GM18499 (cell line): ENCODE measurements around the gene PADI2.

ENCODE experiments used
- ATAC-seq: cut with Tn5 transposase; IDR thresholded peaks from one replicate; pipeline ENCODE4 v1.9.1; 2021; ENCODE audit warnings: moderate number of reproducible peaks; ENCODE audit not compliant: insufficient read depth, unreplicated experiment

The PADI2 gene

DNA sequence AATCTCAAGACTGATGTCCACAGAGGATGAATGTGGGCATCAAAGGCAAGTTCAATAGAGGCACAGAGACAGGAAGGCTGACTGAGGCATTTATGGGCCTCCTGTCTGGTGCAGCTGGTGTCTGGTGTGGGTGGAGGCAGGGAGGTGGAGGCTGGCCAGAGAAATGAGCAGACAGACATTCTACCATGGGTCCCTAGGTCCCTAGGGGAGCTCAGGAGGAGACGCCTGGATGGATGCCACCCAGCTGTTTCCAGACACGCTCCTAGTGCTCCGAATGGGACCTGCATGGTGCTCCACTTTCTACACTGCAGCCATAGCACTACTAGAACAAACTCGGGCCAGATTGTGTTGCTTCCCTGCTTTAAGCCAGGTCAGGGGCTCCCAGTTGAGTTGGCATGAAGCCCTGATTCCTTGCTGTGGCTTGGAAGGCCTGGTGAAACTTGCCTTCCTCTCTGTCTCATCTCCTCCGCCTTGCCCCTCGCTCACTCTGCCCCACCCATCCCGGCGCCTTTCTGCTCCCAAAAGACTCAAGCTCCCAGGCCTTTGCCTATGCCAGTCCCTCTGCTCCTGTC lies 25.3 kb downstream of the PADI2 start:
- ATAC-seq: no peak

DNA sequence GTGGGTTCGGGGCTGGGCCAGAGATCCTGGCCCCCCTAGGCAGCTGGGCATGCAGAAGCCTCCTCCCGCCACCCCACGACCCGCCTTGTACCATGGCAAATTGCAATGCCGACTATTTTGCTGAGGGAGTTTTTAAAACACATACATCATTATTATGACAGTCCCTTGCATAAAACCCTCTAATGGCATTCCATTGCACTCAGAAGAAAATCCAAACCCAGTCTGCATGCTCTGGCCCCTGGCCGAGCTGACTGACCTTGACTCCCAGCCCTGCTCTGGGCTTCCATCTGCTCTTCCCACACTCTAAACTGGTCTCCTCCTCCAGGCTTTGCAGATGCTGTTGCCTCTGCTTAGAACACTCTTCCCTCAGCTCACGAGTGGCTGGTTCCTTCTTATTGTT lies 28.0 kb downstream of the PADI2 start:
- no peak for ATAC-seq

DNA sequence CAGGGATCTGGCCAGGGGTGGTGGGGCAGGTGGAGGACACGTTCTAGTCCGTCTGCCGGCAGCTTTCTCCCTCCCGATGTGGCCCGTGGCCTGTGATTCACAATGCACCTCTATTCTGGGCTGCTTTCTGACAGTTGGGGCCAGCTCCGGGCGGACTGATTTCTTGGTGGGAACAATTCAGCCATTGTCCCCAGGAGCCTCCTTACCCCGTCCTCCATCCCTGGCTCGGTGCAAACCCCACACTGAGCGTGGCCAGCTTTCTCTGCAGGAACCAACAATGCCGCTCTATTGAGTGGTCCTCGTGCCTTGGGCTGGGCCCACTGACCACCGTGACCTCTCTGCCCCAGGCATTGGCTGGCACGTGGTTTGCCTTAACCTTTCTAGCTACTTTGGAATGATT lies 29.7 kb downstream of the PADI2 start:
- ATAC-seq: no peak

DNA sequence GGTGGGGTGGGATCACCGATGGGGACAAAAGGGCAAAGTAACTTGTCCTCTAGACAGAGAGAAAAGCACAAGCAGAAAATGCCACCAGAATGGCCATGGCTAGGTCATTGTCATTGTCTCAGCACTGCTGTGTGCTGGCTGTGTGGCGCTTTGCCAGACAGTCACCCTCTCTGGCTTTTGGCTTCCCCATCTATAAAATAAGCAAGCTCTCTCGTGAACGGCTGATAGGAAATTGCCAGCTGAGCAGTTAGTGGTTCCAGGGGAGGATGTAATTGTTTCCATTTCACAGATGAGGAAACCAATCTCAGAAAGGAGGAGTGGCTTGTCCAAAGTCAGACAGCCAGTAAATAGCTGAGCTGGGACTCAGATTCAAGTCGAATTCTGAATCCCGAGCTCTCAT lies 32.5 kb downstream of the PADI2 start:
- ATAC-seq: no peak

DNA sequence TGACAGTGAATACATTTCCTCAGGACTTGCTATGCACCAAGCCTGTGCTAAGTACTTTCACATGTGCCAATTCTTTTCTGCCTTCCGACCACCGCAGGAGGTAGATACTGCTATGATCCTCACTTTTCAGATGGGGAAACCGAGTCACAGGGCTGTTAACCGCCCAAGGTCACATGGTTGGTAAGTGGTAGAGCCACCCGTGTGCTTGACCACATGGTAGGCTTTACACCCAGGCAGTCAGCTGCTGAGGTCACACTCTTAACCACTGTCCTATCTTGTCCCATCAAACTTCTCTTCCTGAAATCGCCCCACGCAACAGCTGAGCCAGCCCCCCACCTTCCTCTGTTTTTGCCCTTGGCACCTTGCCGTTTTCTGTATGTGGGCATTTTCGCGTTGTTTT lies 34.5 kb downstream of the PADI2 start:
- ATAC-seq: no peak

DNA sequence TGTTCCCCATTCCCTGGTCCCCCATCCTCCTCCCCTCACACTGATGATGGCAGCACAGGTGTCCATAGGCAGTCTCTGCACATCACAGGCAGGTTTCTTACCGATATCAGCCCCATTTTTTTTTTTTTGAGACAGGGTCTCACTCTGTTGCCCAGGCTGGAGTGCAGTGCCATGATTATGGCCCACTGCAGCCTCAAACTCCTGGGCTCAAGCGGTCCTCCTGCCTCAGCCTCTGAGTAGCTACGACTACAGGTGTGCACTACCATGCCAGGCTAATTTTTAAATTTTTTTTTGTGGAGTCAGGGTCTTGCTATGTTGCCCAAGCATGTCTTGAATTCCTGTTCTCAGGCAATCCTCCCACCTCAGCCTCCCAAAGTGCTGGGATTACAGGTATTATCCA lies 36.5 kb downstream of the PADI2 start:
- no peak for ATAC-seq

DNA sequence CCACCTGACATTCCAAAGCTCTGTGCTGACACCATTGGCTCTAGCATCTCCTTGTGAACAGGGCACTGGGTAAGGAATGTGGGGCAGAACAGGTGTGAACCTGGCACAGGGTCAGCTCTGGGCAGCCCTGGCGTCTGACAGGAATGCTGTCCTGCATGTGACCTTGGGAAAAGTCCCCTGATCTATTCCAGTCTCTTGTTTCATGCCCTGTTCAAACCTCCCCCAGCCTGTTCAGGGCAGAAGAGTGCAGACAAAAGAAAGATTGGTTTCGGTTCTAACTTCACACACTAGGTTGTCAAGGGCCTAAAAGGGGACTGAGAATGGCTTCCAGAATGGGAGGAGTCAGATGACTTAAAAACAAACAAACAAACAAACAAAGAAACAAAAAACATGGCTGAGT lies 37.8 kb downstream of the PADI2 start:
- ATAC-seq: no peak

DNA sequence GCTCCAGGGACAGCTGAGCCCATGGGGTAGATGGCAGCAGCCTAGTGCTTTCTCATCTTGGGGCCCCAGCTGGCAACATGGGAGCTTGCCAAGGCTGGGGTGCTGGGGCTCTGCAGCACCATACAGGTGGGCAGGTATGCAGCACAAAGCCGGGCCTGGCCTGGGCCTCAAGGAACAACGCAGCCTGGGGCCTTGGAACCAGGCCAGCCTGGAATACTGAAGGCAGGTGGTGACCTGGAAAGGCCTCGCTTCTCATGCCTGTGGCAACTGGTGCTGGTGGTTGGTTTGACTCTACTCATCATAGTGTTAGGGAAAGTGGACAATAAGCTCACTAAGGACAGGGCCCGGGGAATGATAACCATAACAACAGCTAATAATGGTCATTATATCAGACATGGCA lies 38.4 kb downstream of the PADI2 start:
- ATAC-seq: no peak

DNA sequence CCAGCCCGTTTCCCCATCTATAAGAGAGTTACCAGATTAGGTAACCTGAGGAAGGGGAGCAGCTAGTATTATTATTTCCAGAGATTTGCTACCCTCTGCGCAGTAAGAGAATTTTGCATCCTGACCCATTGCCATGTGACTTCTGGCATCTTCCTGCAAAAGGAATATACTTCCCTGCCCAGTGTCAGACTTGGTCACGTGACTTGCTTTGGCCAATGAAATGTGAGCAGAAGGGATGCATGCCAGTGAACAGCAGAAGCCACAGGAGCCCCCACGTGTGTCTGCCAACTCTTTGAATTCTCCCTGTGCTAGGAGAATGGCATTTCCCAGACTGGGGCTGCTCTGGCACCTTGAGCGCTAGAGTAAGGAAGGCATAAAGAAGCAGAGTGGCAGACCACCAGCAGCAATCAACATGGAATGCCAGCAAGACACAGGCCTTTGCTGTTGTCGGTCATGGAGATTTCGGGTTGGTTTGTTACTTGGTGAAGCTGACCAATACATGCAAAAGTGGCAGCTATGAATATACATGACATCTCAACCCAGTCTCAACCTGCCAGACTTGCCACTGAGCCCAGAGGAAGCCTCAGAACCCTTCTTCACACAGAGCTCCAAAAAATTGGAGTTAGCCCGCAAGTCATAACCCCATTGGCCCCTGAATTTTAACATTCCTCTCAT lies 39.0 kb downstream of the PADI2 start:
- ATAC-seq: no peak

DNA sequence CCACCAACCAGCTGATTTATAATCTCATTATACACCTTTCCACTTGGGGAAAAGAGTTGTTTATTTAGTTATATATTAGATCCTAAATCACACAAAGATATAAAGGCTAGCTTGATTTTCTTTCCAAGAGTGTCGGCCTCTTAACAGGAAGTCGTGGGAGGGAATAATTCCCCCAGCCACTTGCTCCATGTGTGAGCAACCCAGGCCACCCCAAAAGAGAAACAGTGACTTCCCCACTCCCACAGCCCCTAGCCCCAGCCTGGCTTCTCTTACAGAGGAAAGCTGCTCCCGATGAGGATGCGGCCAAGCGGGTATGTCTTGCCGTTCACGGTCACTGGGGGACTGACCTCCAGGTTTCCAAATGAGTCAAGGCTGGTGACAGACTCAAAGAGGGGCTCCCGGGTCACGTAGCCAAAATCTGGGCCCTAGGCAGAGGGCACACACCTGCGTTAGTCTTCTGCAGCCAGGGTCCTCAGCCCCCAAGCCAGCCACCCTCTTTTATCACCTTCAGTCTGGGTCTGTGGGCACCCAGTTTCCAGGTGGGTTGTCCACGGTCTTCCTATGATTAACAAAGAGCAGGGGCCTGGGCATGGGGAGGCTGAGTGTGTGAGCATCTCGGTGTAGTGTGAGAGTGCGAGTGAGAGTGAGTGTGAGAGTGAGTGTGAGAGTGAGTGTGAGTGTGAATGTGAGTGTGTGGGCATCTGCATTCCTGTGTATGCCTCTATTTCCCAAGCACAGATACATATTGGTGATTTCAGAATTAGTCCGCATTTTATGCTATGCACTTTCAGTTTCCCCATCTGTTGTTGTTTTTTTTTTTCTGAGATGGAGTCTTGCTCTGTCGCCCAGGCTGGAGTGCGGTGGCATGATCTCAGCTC lies 40.0 kb downstream of the PADI2 start:
- no peak for ATAC-seq

DNA sequence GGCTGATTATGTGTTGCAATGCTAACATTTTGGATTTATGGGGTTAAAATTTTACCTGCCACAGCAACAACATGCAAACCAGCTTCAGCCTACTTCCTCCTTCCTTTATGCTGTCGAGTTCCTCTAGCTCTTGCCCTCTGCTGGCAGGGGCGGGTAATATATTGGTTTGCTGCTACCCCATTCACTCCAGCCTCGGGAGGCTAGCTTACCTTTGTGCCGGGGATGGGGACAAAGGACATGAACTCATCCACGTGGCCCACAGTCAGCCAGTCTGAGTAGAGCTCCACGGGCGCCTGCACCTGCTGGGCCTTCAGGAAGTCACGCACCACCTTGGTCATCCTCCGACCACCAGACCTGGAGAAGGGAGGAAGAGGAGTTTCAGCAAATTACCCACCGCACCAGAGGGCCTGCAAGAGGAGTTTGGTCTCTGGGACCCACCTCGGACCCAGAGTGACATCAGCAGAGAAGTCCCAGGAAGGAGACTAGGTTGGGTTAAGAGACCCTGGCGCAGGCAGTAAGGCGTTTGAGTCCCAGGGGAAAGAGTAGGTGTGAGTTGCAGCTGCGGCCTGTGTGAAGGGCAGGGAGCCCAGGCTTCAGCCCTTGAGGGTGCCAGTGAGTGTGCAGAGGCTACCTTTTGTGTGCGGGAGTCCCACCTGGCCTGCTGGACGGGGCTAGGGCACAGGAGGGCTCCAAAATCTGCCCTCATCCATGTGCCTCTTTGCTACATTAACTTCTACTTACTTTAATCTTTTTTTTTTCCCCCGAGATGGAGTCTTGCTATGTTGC lies 43.6 kb downstream of the PADI2 start:
- no peak for ATAC-seq

DNA sequence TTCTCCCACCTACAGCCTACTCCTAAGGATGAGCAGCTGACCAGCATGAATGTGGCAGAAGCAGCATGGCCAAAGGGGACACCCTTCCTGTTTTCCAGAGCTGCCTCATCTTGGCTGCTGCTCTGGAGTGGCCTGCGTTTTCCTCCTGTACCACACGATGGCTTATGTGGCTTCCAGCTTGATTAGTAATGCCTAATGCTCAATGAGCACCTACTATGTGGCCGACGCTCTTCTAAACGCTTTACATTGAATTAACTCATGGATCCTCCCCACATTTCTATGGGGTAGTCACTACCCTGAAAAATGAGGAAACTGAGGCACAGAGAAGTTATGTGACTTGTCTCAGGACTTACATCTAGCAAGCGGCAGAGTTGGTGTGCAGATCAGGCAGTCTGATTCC lies 47.5 kb downstream of the PADI2 start:
- no peak for ATAC-seq

DNA sequence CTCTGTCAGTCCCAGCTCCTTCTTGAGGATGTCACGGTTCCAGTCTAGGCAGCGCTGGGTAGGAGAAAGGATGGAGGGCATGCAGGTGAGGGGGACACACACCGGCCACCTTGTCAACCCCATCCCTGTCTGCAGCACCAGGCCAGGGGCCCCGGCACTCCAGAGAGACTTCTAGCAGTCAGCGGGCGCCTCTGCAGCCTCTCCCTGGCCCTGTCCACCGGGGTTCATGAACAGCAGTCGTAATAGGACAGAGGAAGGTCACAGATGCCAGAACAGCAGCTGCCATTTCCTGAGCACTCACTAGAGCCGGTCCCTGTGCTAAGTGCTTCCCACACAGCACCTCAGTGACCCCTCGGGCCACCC lies 49.1 kb downstream of the PADI2 start:
- ATAC-seq: no peak

DNA sequence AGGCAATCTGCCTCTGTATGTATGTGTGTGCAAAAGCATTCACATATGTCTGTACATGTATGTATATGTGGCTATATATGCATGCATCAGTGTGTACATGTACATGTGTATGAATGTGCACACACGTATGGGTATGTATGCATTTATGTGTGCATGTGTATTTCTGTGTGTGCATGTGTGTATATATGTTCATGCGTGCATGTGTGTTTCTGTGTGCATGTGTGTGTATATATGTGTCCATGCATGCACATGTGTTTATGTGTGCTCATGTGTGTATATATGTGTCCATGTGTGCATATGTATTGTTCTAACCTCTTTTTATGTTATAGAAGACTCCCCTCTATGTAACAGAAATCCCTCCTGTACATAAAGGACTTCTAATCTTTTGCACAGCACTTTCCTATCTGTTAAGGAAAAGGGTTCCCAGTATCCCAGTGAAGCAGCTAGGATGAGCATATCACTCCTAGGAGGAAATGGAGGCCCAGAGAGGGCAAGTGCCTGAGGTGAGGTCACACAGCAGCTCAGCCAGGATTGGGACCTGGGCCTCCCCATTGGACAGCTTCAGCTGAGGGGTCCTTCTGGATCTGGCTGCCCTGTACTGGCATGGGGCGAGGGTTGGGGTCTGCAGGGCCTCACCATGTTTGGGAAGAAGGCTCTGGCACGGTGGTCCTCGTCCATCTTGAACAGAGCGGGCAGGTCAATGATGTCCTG lies 49.6 kb downstream of the PADI2 start:
- no peak for ATAC-seq

DNA sequence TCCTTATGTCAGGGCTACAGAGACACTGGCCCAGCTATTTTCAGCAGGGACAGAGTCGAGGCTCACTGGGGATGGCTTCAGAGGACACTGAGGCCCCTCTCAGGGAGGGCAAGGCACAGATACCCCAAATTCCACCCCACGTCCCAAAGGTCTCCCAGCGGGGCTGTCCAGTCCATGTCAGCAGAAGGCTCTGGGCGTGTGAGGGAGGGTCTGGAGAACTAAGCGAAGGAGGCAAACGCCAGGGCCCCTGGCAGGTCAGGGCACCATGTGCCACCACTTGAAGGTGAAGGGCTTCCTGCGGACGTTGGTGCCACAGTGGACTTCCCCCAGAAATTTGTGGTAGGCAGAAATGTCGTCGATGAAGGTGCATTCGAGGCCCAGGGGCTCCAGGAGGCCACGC lies 50.5 kb downstream of the PADI2 start:
- ATAC-seq: no peak

DNA sequence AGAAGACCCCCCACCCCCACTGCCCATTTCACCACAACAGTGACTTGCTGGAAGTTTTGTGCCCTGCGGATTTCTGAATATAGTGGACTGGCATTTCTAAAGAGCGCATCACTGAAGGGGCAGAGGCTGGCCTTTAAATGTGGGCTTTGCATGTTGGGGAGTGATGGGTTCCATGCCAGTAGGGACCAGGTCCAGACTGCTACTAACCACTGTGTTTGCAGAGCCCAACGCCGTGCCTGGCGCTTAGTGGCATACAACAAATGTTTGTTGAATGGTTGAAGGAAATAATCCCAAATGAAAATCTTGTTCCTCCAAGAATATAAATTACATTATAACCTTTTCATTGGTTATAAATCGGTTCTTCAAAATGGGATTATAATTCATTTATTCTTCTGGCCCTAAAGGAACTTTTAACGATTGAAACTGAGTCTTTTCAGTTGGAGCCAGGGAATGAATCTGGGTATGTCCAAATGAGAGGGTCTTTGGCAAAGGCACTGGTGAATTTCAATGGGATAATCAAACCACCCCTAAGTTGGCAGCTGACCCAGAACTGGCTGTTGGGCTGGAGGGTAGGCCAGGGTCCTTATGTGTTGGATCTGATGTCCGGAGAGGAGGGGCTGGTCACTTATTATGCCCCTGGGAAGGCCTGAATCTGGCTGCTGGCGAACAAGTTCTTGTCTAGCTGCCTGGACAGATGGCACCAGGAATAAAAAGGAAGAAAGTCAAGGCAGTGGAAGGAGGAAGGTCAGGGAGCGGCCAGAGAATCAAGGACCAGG lies 51.6 kb downstream of the PADI2 start:
- ATAC-seq: no peak

DNA sequence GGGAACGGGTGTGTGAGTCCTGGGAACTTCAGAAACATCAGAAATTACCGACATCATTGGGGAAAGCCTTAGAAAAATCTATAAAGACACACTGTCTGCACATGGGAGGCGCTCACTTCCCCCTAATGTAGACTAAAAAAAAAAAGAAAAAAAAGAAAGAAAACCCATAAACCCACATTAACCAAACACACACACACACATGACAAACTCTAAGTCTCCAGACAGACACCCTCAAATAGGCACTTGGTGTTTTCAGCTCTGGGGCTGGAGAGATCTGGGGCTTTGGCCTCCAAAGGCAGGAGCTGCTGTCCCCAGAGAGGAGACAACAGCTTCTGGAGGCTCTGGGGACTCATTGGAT lies 52.2 kb downstream of the PADI2 start:
- ATAC-seq: no peak

DNA sequence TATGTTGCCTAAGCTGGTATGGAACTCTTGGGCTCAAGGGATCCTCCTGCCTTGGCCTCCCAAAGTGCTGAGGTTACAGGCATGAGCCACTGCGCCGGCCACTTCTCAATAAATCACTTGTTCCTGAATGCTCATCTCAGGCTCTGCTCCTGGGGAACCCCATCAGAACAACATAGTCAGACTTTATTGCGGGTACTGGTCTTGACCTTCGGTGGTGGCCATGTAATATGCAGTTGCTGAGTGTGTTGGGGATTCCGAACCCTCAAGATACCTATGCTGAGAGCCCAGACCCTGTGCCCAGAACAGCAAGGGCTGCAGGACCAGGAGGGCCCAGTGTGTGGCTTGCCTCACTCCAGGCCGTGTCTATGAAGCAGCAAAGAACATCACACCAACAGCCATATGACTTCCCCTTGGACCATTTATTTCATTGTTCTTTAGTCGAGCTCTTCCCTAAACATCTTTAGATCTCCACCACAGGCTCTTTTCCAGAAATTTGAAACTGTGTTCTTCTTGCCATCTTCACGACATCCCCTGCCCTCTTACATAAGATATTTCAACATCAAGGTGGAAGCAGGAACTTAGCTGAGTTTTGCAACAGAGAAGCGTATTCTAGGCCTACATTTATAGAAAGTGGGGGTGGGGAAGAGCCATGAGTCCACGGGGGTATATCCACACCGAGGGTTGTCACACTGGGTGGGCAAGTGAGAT lies 52.7 kb downstream of the PADI2 start:
- no peak for ATAC-seq

DNA sequence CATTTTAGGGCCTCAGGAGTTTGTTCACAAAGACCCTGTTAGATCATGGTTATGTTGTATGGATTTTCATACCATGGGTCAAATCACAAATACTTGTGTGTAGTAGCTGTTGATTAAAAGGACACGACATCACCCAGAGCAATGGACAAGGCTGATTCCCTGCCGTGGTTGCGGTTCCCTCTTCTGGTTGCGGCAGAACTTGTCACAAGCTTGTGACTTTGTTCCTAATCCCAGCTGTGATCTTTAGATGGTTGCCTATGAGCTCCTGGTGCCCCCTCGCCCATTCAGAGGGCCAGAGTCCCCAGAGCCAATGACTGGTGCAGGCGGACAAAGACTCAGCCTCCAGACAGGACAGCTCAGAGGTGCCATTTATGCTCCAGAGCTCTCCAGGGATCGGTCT lies 53.6 kb downstream of the PADI2 start:
- no peak for ATAC-seq
